Smooth muscle cell (in vitro differentiated cells): ENCODE data around the gene XPC. TPM values are rescaled to one million over a fixed set of nuclear protein-coding genes. Genes with fewer than 3 reads are reported as not detected.
A peak's percentile ranks its signal among the peaks of the same experiment; 100 is the strongest.
"Not testable (repeated sequence)": the region's sequence is repeated elsewhere in the genome, so short reads cannot be mapped to it uniquely, and the experiment has no call there.

Experiments
- DNase-seq: peaks from one replicate; lab custom pipeline; 2025; ENCODE audit not compliant: unreplicated experiment; lab: John Stamatoyannopoulos, UW
- H2AFZ ChIP-seq: fragments of 200-600 bp; sonication (generic); 2 replicates; pipeline ENCODE4 v1.6.0; 2016; ENCODE audit warnings: antibody characterized with exemption, low read depth, mild to moderate bottlenecking
- H3F3A ChIP-seq: fragments of 200-600 bp; sonication (generic); 2 replicates; pipeline ENCODE4 v1.6.0; 2017; ENCODE audit warnings: antibody characterized with exemption, low read depth
- H3K27ac ChIP-seq: fragments of 200-600 bp; sonication (generic); 2 replicates; pipeline ENCODE4 v1.5.1; 2016; ENCODE audit warnings: low read depth, mild to moderate bottlenecking
- H3K27me3 ChIP-seq: fragments of 200-600 bp; sonication (generic); 2 replicates; pipeline ENCODE4 v1.6.1; 2016; ENCODE audit warnings: low read depth, mild to moderate bottlenecking
- H3K36me3 ChIP-seq: fragments of 200-600 bp; sonication (generic); 2 replicates; pipeline ENCODE4 v1.5.1; 2016; ENCODE audit warnings: low read depth
- H3K4me1 ChIP-seq: fragments of 200-600 bp; sonication (generic); 2 replicates; pipeline ENCODE4 v1.5.1; 2016; ENCODE audit warnings: low read depth
- H3K4me2 ChIP-seq: fragments of 200-600 bp; sonication (generic); 2 replicates; pipeline ENCODE4 v1.6.0; 2016; ENCODE audit warnings: mild to moderate bottlenecking
- H3K4me3 ChIP-seq: fragments of 200-600 bp; sonication (generic); 2 replicates; pipeline ENCODE4 v1.5.1; 2016; ENCODE audit warnings: mild to moderate bottlenecking
- H3K79me2 ChIP-seq: fragments of 200-600 bp; sonication (generic); 2 replicates; pipeline ENCODE4 v1.6.0; 2016; ENCODE audit warnings: low read depth, mild to moderate bottlenecking
- H3K9ac ChIP-seq: fragments of 200-600 bp; sonication (generic); 2 replicates; pipeline ENCODE4 v1.6.0; 2016; ENCODE audit warnings: low read depth
- H3K9me3 ChIP-seq: fragments of 200-600 bp; sonication (generic); replicated peaks from 2 replicates; pipeline ENCODE4 v1.5.1; 2016; ENCODE audit warnings: low read depth
- H4K20me1 ChIP-seq: fragments of 200-600 bp; sonication (generic); 2 replicates; pipeline ENCODE4 v1.6.0; 2016; ENCODE audit warnings: low read depth
- CTCF ChIP-seq: fragments of 200-600 bp; sonication (generic); IDR thresholded peaks from 2 replicates; pipeline ENCODE4 v1.5.1; 2017; ENCODE audit warnings: borderline replicate concordance, mild to moderate bottlenecking, antibody characterized with exemption; ENCODE audit not compliant: insufficient read depth, poor library complexity, severe bottlenecking
- WGBS: methylation state at CpG from one replicate; pipeline ENCODE4 v1.1.7; 2016; ENCODE audit warnings: low lambda C conversion rate; 5-methylcytosine and 5-hydroxymethylcytosine counted together
- polyA plus RNA-seq: library from polyadenylated mRNA; unstranded; fragments of >200 nt; fragmentation: Nextera tagmentation; extraction: Ambion mirVana; gene quantifications from 2 replicates; pipeline ENCODE4 v1.2.1, GENCODE V29; 2016
- total RNA-seq: library from RNA; depleted of rRNA; stranded (reverse); fragments of >200 nt; gene quantifications from 2 replicates; pipeline ENCODE4 v1.2.3, GENCODE V29; 2014

Gene XPC
- 20.9 and 31.1 TPM in 2 replicates for total RNA-seq
- polyA plus RNA-seq, result 23.8 and 28.1 TPM in 2 replicates

- Histone ChIP-seq H4K20me1 (peaks cover 31% of the 10 kb centered on the region), H3K9me3 (no peaks in the 10 kb centered on the region), H3F3A (no peaks in the 10 kb centered on the region), H3K9ac (peak within 1 kb of the TSS; percentile 98), H3K4me1 (peaks cover 16% of the 10 kb centered on the region), H3K4me2 (peak within 1 kb of the TSS; percentile 99), H3K36me3 (peaks cover 7% of the 10 kb centered on the region), H3K27me3 (no peaks in the 10 kb centered on the region), H3K79me2 (peaks cover 59% of the 10 kb centered on the region), H2AFZ (peak within 1 kb of the TSS; percentile 97), H3K27ac (peak within 1 kb of the TSS; percentile 96), H3K4me3 (peak within 1 kb of the TSS; percentile 92)
- no peak for TF ChIP-seq CTCF
- peak; percentile 95 for DNase-seq
- WGBS, result under 1% methylated on average over 77 of the region's 78 CpGs
Measured at GRCh38 chr3:14178247-14179113, at the start of gene XPC, which contains the start of gene LSM3. Gene XPC (minus strand): TSS chr3:14178601. CDS start chr3:14178568, 33 bp downstream. Gene LSM3 (plus strand): TSS chr3:14178817. CDS start chr3:14178861, 44 bp downstream.

- Histone ChIP-seq H3K9ac (no peak overlapping the region), H3K27ac (peak overlapping the region; percentile 70), H3K4me1 (no peaks in the 10 kb centered on the region), H3K79me2 (no peaks in the 10 kb centered on the region), H3K9me3 (no peaks in the 10 kb centered on the region), H2AFZ (no peak overlapping the region), H3K4me2 (no peak overlapping the region), H3K27me3 (peaks cover 38% of the 10 kb centered on the region), H3K4me3 (no peak overlapping the region), H3F3A (peaks cover 11% of the 10 kb centered on the region), H3K36me3 (no peaks in the 10 kb centered on the region), H4K20me1 (no peaks in the 10 kb centered on the region)
- WGBS, result 81% methylated on average over 1 of the region's 1 CpG
- no peak for DNase-seq
- no peak for TF ChIP-seq CTCF
Measured at GRCh38 chr3:14227856-14228255, 49.5 kb upstream of the XPC start.

GRCh38 chr3:14226351-14226750, 48.0 kb upstream of the XPC start:
- 55% methylated on average over 3 of the region's 3 CpGs for WGBS
- not testable (repeated sequence) for H2AFZ ChIP-seq, H3K4me2 ChIP-seq, H3K27ac ChIP-seq, H3K36me3 ChIP-seq, H3K9me3 ChIP-seq, DNase-seq, H3K4me3 ChIP-seq, H3K9ac ChIP-seq, H3K79me2 ChIP-seq, H3F3A ChIP-seq, H4K20me1 ChIP-seq, H3K4me1 ChIP-seq
- H3K27me3 ChIP-seq, result peaks cover 36% of the 10 kb centered on the region

- Histone ChIP-seq H3K9me3 (no peaks in the 10 kb centered on the region), H3K79me2 (no peaks in the 10 kb centered on the region), H3K27ac (peak overlapping the region; percentile 57), H3K4me3 (no peak overlapping the region), H3K4me2 (no peak overlapping the region), H3K9ac (no peak overlapping the region), H3K27me3 (peaks cover 29% of the 10 kb centered on the region), H3F3A (peaks cover 5% of the 10 kb centered on the region), H4K20me1 (no peaks in the 10 kb centered on the region), H3K36me3 (no peaks in the 10 kb centered on the region), H3K4me1 (no peaks in the 10 kb centered on the region), H2AFZ (no peak overlapping the region)
- no peak for DNase-seq
- TF ChIP-seq CTCF, result no peak
- 60% methylated on average over 9 of the region's 9 CpGs for WGBS
Measured at GRCh38 chr3:14225421-14225820, 47.0 kb upstream of the XPC start.
